ENCODE results near the gene MOB3B.

Gene MOB3B

DNA sequence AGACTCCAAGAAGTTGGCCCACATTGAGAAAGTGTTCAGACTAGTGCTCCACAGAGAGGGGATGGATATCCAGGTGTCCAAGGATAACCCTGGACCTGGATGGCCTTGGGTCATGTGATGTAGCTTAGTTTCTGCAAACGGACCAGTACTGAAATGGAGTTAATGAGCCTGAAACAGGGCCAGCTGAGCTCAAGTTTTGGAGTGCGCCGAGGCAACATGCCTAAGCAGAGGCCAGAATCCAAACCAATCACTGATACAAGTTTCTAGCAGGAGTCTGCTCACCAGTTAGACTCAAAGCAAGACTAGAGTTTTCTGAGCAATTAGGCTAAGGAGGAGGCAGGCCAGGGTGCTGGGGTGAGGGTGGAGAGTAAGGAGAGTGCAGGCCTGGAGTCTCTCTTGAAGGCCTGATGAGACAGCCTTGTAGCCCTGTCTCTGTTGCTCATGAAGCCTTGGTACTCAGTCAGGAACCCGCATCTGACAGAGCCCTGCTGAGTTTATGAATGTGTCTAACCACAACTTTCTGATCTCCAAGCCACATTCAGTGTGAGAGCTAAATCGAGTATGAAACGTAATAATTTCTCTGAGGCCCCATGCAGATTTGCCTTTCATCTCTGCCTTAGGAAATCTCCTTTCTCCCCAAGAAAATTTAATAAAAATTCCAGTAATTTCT, 163.8 kb downstream of the MOB3B start:
- in situ Hi-C loops (cut with HindIII; ENCODE audit: low sequenced_read_pairs): no loop called here
- TF ChIP-seq, protein P1, sequence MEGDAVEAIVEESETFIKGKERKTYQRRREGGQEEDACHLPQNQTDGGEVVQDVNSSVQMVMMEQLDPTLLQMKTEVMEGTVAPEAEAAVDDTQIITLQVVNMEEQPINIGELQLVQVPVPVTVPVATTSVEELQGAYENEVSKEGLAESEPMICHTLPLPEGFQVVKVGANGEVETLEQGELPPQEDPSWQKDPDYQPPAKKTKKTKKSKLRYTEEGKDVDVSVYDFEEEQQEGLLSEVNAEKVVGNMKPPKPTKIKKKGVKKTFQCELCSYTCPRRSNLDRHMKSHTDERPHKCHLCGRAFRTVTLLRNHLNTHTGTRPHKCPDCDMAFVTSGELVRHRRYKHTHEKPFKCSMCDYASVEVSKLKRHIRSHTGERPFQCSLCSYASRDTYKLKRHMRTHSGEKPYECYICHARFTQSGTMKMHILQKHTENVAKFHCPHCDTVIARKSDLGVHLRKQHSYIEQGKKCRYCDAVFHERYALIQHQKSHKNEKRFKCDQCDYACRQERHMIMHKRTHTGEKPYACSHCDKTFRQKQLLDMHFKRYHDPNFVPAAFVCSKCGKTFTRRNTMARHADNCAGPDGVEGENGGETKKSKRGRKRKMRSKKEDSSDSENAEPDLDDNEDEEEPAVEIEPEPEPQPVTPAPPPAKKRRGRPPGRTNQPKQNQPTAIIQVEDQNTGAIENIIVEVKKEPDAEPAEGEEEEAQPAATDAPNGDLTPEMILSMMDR (IDR thresholded peaks at IDR 0.05; ENCODE audit: low read depth, low read length): no peak
- H3K4me3 ChIP-seq (ENCODE audit: low read depth, low read length): no peak overlapping the region
- DNase-seq (ENCODE audit: low read depth, low spot score): peak; percentile 92

DNA sequence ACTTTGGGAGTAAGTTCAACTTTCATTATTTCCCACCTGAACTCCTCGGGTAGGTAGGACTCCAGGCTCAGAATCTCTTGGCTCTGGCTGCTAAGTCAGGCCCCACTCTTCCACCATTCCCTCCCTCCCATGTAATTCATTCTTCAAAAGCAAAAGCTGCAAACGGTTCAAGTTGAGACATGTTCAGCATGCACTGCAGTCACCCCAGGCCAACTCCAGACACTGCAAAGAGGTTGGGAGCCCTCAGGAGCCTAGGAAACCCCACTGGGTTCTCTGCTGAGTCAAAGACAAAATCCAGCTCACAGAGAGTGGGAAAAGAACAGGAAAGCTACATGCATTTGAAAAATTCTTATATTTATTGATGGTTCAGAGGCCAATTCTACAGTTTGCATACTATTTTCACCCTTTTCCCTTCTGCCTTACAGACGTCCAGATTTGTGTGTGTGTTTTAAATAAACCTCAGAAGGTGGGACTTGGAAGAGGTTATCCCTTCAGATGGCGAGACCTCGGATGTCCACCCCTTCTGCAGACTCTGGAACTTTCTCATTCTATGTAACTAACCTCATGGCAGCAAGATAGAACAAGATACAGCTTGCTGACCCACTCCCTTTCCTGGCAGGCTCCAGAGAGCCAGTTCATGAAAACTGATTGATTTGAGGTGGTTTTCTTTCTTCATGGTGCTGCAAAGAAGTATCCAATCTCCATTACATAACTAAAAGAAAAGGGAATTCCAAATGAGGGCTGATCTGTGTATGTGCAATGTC, 167.0 kb downstream of the MOB3B start:
- no peak overlapping the region for H3K4me3 ChIP-seq (ENCODE audit: low read depth, low read length)
- in situ Hi-C loops (cut with HindIII; ENCODE audit: low sequenced_read_pairs): no loop called here
- no peak for DNase-seq (ENCODE audit: low read depth, low spot score)
- TF ChIP-seq, protein P1 (IDR thresholded peaks at IDR 0.05; ENCODE audit: low read depth, low read length): no peak

DNA sequence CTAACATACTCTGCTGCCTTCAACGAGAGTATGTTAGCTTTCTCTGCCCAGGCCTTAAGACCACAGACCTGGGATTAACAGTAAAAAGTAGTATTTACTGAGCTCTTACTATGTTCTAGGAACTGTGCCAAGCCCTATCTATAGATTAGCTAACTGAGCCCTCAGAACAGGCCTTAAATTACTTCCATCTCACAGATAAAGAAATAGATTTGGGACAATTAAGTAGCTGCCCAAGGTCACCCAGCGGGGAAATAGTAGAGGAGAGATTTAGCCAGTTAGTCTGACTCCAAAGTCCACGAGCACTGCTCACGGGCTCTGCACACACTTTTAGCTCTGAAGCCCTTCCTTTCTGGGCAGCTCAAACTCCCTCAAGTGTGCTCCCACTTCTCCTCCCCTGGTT, 168.1 kb downstream of the MOB3B start:
- H3K4me3 ChIP-seq (ENCODE audit: low read depth, low read length): no peak overlapping the region
- TF ChIP-seq, protein P1 (IDR thresholded peaks at IDR 0.05; ENCODE audit: low read depth, low read length): no peak
- in situ Hi-C loops (cut with HindIII; ENCODE audit: low sequenced_read_pairs): no loop called here
- no peak for DNase-seq (ENCODE audit: low read depth, low spot score)

DNA sequence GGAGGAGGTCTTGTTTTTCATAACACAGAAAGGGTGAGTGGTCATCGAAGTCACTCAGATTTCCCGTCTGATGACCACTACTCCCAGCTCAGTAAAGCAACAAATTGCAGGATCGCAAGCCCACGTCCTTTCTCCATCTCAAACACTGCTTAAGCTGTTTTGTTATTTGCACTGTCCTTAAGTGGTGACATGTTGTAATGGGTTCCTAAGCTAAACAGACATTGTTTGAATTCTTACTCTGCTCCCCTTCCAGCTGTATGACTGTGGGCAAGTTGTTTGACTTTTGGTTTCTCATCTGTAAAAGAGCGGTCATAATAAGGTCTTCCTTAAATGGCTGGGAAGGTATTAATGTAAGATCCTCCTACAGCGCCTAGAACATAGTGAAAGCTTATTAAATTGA, 169.9 kb downstream of the MOB3B start:
- H3K4me3 ChIP-seq (ENCODE audit: low read depth, low read length): no peak overlapping the region
- TF ChIP-seq, protein P1 (IDR thresholded peaks at IDR 0.05; ENCODE audit: low read depth, low read length): no peak
- in situ Hi-C loops (cut with HindIII; ENCODE audit: low sequenced_read_pairs): no loop called here
- no peak for DNase-seq (ENCODE audit: low read depth, low spot score)

DNA sequence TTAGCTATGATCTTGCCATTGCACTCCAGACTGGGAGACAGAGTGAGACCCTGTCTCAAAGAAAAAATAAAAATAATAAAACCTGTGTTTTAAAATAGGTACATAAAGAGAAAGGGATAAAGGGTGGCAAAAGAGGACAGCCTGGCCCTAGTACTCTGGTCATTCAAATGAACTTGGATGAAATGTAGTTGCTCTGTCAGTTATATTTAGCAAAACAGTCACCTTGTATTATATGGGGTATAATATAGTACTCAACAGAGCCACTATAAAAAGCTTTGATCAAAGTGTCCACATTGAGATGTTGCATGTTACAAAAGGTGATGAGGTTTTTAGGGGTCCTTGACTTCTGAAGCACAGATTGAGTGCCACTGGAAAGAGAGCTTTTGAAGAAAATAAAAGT, 171.6 kb downstream of the MOB3B start:
- in situ Hi-C loops (cut with HindIII; ENCODE audit: low sequenced_read_pairs): no loop called here
- H3K4me3 ChIP-seq (ENCODE audit: low read depth, low read length): no peak overlapping the region
- DNase-seq (ENCODE audit: low read depth, low spot score): no peak
- TF ChIP-seq, protein P1 (IDR thresholded peaks at IDR 0.05; ENCODE audit: low read depth, low read length): no peak

DNA sequence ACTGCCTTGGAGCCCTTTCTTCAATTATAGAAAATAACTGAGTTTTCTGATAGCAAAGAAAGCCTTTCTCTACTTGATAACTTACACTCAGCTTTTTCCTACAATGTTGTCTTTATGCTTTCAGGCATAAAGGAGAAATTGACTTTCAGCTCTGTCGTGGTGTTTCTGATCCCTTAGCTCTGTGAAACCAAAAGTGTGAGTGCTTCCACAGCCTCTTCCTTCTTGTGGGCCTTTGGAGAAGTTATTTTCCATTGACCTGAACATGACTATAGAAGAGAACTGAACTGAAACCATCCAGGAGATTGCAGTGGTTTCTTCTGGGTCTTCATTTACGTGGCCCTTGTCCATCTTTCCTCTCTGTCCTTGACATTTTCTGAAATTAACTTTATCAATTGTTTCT, 173.2 kb downstream of the MOB3B start:
- TF ChIP-seq, protein P1 (IDR thresholded peaks at IDR 0.05; ENCODE audit: low read depth, low read length): no peak
- in situ Hi-C loops (cut with HindIII; ENCODE audit: low sequenced_read_pairs): no loop called here
- no peak for DNase-seq (ENCODE audit: low read depth, low spot score)

More for the DNA sequence above, 173.2 kb downstream of the MOB3B start:
- H3K4me3 ChIP-seq (ENCODE audit: low read depth, low read length): no peak overlapping the region
